ENCODE data around the gene APLP2. TPM values are rescaled to one million over a fixed set of nuclear protein-coding genes. Genes with fewer than 3 reads are reported as not detected.

APLP2 gene
- total RNA-seq, 1 experiment from 2014 or later, result 350 TPM

DNA sequence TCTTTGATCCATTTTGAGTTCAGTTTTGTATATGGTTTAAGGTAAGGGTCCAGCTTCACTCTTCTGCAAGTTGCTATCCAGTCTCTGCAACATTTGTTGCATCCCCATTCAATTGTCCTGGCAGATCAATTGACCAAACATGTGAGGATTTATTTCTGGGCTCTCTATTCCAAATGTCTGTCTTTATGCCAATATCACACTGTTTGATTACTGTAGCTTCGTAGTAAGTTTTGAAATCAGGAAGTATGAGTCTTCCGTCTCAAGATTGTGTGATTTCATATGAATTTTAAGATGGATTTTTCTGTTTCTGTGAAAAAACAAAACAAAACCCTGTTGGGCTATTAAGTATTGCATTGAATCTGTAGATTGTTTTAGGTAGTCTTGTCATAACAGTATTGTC, 17.0 kb downstream of the APLP2 start:
- Histone ChIP-seq H3K79me2 (ENCODE audit: low read depth) (peaks cover 80% of the 10 kb centered on the region), H3K9me2 (ENCODE audit: insufficient read depth) (no peaks in the 10 kb centered on the region), H4K20me1 (ENCODE audit: insufficient read depth) (peaks cover 48% of the 10 kb centered on the region), H3F3A (ENCODE audit: insufficient read depth, low read depth) (0 out of 2 replicates have a peak, but pooled peaks cover 16% of the 10 kb centered on the region), H2AFZ (no peak overlapping the region), H3K4me2 (no peak overlapping the region), H3K9me3 (ENCODE audit: insufficient read depth, low read depth) (no peaks in the 10 kb centered on the region), H3K36me3 (ENCODE audit: low read depth) (0 out of 2 replicates have a peak, but pooled peaks cover 5% of the 10 kb centered on the region), H3K4me3 (no peak overlapping the region), H3K27ac (no peak overlapping the region), H3K4me1 (replicated peaks; ENCODE audit: insufficient read depth) (0 out of 2 replicates have a peak, but pooled peaks cover 4% of the 10 kb centered on the region), H3K27me3 (ENCODE audit: insufficient read depth, low read depth) (no peaks in the 10 kb centered on the region)
- TF ChIP-seq, protein P1, sequence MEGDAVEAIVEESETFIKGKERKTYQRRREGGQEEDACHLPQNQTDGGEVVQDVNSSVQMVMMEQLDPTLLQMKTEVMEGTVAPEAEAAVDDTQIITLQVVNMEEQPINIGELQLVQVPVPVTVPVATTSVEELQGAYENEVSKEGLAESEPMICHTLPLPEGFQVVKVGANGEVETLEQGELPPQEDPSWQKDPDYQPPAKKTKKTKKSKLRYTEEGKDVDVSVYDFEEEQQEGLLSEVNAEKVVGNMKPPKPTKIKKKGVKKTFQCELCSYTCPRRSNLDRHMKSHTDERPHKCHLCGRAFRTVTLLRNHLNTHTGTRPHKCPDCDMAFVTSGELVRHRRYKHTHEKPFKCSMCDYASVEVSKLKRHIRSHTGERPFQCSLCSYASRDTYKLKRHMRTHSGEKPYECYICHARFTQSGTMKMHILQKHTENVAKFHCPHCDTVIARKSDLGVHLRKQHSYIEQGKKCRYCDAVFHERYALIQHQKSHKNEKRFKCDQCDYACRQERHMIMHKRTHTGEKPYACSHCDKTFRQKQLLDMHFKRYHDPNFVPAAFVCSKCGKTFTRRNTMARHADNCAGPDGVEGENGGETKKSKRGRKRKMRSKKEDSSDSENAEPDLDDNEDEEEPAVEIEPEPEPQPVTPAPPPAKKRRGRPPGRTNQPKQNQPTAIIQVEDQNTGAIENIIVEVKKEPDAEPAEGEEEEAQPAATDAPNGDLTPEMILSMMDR (conservative IDR thresholded peaks at IDR 0.05), result no peak
- TF ChIP-seq EZH2 (IDR thresholded peaks at IDR 0.05; ENCODE audit: low read depth), result no peak
- DNase-seq, result no peak
- no TSS peak for BruUV-seq (replicated peaks)
- intact Hi-C loops (cut with micrococcal nuclease; ENCODE audit: unreplicated experiment), result no loop called here
- CTCF ChIA-PET, result no interaction called here
- POLR2A ChIA-PET (ENCODE audit: unreplicated experiment), result interaction anchor here (0.7 kb wide), 1 partner anchor 8 kb away, joined by 8 read pairs; no protein-coding TSS in a partner anchor

- no peaks in the 10 kb centered on the region for H3K9me3 ChIP-seq (ENCODE audit: insufficient read depth, low read depth)
- H3K9me2 ChIP-seq (ENCODE audit: insufficient read depth), result no peaks in the 10 kb centered on the region
- H3K27ac ChIP-seq, result no peak overlapping the region
- ChIA-PET POLR2A (ENCODE audit: unreplicated experiment) (interaction anchor here (0.9 kb wide), 1 partner anchor 84 kb away, joined by 3 read pairs; no protein-coding TSS in a partner anchor), CTCF (no interaction called here)
- H3K4me1 ChIP-seq (replicated peaks; ENCODE audit: insufficient read depth), result 0 out of 2 replicates have a peak, but pooled peaks cover 4% of the 10 kb centered on the region
- TF ChIP-seq, protein P1 (conservative IDR thresholded peaks at IDR 0.05), result no peak
- TF ChIP-seq EZH2 (IDR thresholded peaks at IDR 0.05; ENCODE audit: low read depth), result no peak
- H3K27me3 ChIP-seq (ENCODE audit: insufficient read depth, low read depth), result no peaks in the 10 kb centered on the region
- H2AFZ ChIP-seq, result no peak overlapping the region
- DNase-seq, result no peak
- 0 out of 2 replicates have a peak, but pooled peaks cover 5% of the 10 kb centered on the region for H3K36me3 ChIP-seq (ENCODE audit: low read depth)
- H3K4me2 ChIP-seq, result no peak overlapping the region
- H3K4me3 ChIP-seq, result no peak overlapping the region
- peaks cover 45% of the 10 kb centered on the region for H4K20me1 ChIP-seq (ENCODE audit: insufficient read depth)
- H3F3A ChIP-seq (ENCODE audit: insufficient read depth, low read depth), result 0 out of 2 replicates have a peak, but pooled peaks cover 16% of the 10 kb centered on the region
- no TSS peak for BruUV-seq (replicated peaks)
- peaks cover 73% of the 10 kb centered on the region for H3K79me2 ChIP-seq (ENCODE audit: low read depth)
- intact Hi-C loops (cut with micrococcal nuclease; ENCODE audit: unreplicated experiment), result no loop called here
These were observed 17.7 kb downstream of the APLP2 start for GRCh38 chr11:130087294-130087926.

DNA sequence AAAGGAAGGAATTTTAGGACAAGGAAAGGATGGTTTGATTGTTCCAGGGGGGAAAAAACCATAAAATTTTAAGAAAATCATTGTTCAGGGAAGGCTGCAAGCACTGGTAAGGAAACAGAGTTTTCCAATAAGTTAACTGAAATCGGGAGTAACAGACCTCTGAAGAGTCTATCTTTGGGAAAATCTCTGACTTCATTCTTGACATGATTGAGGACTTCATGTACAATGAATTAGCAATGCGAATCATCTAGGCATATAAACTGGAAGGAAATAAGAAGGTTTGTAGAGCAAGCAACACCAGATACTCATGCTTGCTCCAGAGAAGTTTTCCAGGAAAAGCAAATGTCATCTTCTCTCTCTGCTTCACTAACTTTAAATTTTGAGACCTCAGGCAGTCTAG, 18.5 kb downstream of the APLP2 start:
- peak overlapping the region; percentile 19; the same call in 1 of the 2 replicates for H3K27ac ChIP-seq
- H3K4me1 ChIP-seq (replicated peaks; ENCODE audit: insufficient read depth), result 0 out of 2 replicates have a peak, but pooled peaks cover 4% of the 10 kb centered on the region
- H3K4me2 ChIP-seq, result no peak overlapping the region
- no peaks in the 10 kb centered on the region for H3K27me3 ChIP-seq (ENCODE audit: insufficient read depth, low read depth)
- ChIA-PET POLR2A (ENCODE audit: unreplicated experiment) (no interaction called here), CTCF (no interaction called here)
- no peak overlapping the region for H3K4me3 ChIP-seq
- H3K36me3 ChIP-seq (ENCODE audit: low read depth), result 0 out of 2 replicates have a peak, but pooled peaks cover 5% of the 10 kb centered on the region
- peaks cover 71% of the 10 kb centered on the region for H3K79me2 ChIP-seq (ENCODE audit: low read depth)
- peaks cover 45% of the 10 kb centered on the region for H4K20me1 ChIP-seq (ENCODE audit: insufficient read depth)
- H3K9me3 ChIP-seq (ENCODE audit: insufficient read depth, low read depth), result no peaks in the 10 kb centered on the region
- no peaks in the 10 kb centered on the region for H3K9me2 ChIP-seq (ENCODE audit: insufficient read depth)
- intact Hi-C loops (cut with micrococcal nuclease; ENCODE audit: unreplicated experiment), result no loop called here
- TF ChIP-seq, protein P1 (conservative IDR thresholded peaks at IDR 0.05), result no peak
- TF ChIP-seq EZH2 (IDR thresholded peaks at IDR 0.05; ENCODE audit: low read depth), result no peak
- BruUV-seq (replicated peaks), result no TSS peak
- H3F3A ChIP-seq (ENCODE audit: insufficient read depth, low read depth), result 0 out of 2 replicates have a peak, but pooled peaks cover 16% of the 10 kb centered on the region
- no peak for DNase-seq
- no peak overlapping the region for H2AFZ ChIP-seq

All from PC-9 (cell line).